Uterus (tissue), 2 donors: ENCODE results near the gene C1orf50.

Experiments
- CTCF ChIP-seq, 4 experiments: fragments of 200-600 bp in 2 of 4; fragments of 450-650 bp in 2 of 4; sonication (generic) in 2 of 4; IDR thresholded peaks; one replicate each; pipeline ENCODE4 v1.5.1; 2016 to 2019; ENCODE audit warnings: antibody characterized with exemption in 4 of 4, mild to moderate bottlenecking in 2 of 4, moderate library complexity in 1 of 4
- POLR2A ChIP-seq, 2 donors: fragments of 450-650 bp; IDR thresholded peaks; one replicate each; pipeline ENCODE4 v1.6.1; 2016; ENCODE audit warnings: antibody characterized with exemption in 2 of 2, mild to moderate bottlenecking in 1 of 2, moderate library complexity in 1 of 2

- TF ChIP-seq CTCF (IDR thresholded peaks at IDR 0.05) (no peak), POLR2A (IDR thresholded peaks at IDR 0.05) (no peak)
Measured at GRCh38 chr1:42806593-42806992, 39.5 kb downstream of the C1orf50 start.
